Fibroblast of lung (primary cell): ENCODE measurements around the gene DPP10. TPM values are rescaled to one million over a fixed set of nuclear protein-coding genes. Genes with fewer than 3 reads are reported as not detected.

Experiments used
- DNase-seq, 2 donors: peaks; one replicate each; pipeline versions ENCODE4 v3.0.0 to v3.0.0-alpha.2; 2010; ENCODE audit warnings: low read depth in 2 of 2
- H2AFZ ChIP-seq: 2 replicates; pipeline ENCODE4 v1.5.1; 2012; ENCODE audit warnings: low read length, control low read depth, inconsistent platforms
- H3K27ac ChIP-seq: 2 replicates; pipeline ENCODE4 v1.5.1; 2011; ENCODE audit warnings: low read length, control low read depth; ENCODE audit not compliant: insufficient read depth
- H3K27me3 ChIP-seq: 2 replicates; pipeline ENCODE4 v1.5.1; 2011; ENCODE audit warnings: mild to moderate bottlenecking, low read length; ENCODE audit not compliant: control insufficient read depth, insufficient read depth
- H3K36me3 ChIP-seq: 2 replicates; pipeline ENCODE4 v1.5.1; 2011; ENCODE audit warnings: low read length; ENCODE audit not compliant: control insufficient read depth, insufficient read depth
- H3K4me1 ChIP-seq: 2 replicates; pipeline ENCODE4 v1.5.1; 2011; ENCODE audit warnings: low read length; ENCODE audit not compliant: control insufficient read depth, insufficient read depth; ENCODE audit errors: extremely low read depth
- H3K4me2 ChIP-seq: 2 replicates; pipeline ENCODE4 v1.5.1; 2011; ENCODE audit warnings: low read length, control low read depth; ENCODE audit not compliant: insufficient read depth; ENCODE audit errors: extremely low read depth
- H3K4me3 ChIP-seq, 4 experiments: fragments of 200-600 bp in 1 of 4; sonication (generic) in 1 of 4; replicated peaks in 1 of 4; 2 replicates each; pipeline ENCODE4 v1.5.1; 2011 to 2016; ENCODE audit warnings: low read length in 4 of 4, low read depth in 3 of 4, mild to moderate bottlenecking in 3 of 4, control low read depth in 2 of 4, inconsistent platforms in 1 of 4, mixed read lengths in 1 of 4; ENCODE audit not compliant: insufficient read depth in 1 of 4; ENCODE audit errors: control extremely low read depth in 1 of 4
- H3K79me2 ChIP-seq: 2 replicates; pipeline ENCODE4 v1.5.1; 2012; ENCODE audit warnings: mild to moderate bottlenecking, low read length, inconsistent platforms; ENCODE audit not compliant: control insufficient read depth, insufficient read depth
- H3K9ac ChIP-seq: 2 replicates; pipeline ENCODE4 v1.5.1; 2011; ENCODE audit warnings: mild to moderate bottlenecking, low read length, control low read depth; ENCODE audit not compliant: insufficient read depth
- H3K9me3 ChIP-seq: 2 replicates; pipeline ENCODE4 v1.5.1; 2012; ENCODE audit warnings: low read depth, low read length; ENCODE audit not compliant: control insufficient read depth, insufficient read depth
- H4K20me1 ChIP-seq: 2 replicates; pipeline ENCODE4 v1.5.1; 2011; ENCODE audit warnings: low read length; ENCODE audit not compliant: control insufficient read depth, insufficient read depth; ENCODE audit errors: extremely low read depth
- EZH2 ChIP-seq: IDR thresholded peaks from 2 replicates; pipeline ENCODE4 v1.5.1; 2012; ENCODE audit warnings: low read length, control low read depth, mild to moderate bottlenecking; ENCODE audit errors: missing control alignments
- polyA plus RNA-seq, 2 donors: library from polyadenylated mRNA; depleted of rRNA in 1 of 2; stranded (reverse) in 1 of 2; unstranded in 1 of 2; fragments of >200 nt; gene quantifications; 2 replicates each; pipeline ENCODE4 v1.2.1, GENCODE V29; 2011 to 2012; ENCODE audit warnings: missing spikeins in 1 of 2
- total RNA-seq: library from RNA; depleted of rRNA; stranded (reverse); fragments of >200 nt; gene quantifications from 2 replicates; pipeline ENCODE4 v1.2.1, GENCODE V29; 2014
- TF ChIP-seq, protein P1 (sequence below), 2 donors: IDR thresholded peaks in 1 of 2; conservative IDR thresholded peaks in 1 of 2; 1 replicate in 1 of 2; 2 replicates in 1 of 2; pipeline ENCODE4 v1.5.1; 2011 to 2012; ENCODE audit warnings: low read length in 2 of 2, control low read depth in 1 of 2, inconsistent platforms in 1 of 2, low read depth in 1 of 2, mild to moderate bottlenecking in 1 of 2

Gene DPP10
- total and polyA plus RNA-seq, 2 donors (not counting 1 experiment from before 2014, with no cell fraction given), result not detected

DNA sequence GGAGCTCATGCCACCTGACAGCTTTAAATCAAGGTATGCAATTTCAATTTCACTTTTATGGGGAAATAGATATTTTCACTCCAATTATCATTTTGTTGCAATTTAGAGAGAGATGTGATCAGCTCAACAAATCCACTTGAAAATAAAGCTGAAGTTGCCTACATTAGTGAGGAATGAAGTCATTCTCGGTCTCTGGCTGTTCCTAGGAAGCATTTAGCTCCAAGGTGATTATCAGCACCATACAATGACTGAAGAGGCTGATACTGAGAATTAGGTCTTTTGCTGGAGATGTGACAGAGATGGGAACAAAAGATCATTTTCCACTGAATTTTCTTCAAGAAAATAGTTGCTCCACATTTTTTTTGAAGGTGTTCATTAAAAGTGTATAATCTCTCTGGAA is 1303.7 kb downstream of the DPP10 start:
- DNase-seq, result no peak
- Histone ChIP-seq H4K20me1 (no peaks in the 10 kb centered on the region), H3K27me3 (no peaks in the 10 kb centered on the region), H3K9ac (no peak overlapping the region), H3K36me3 (no peaks in the 10 kb centered on the region), H3K27ac (no peak overlapping the region), H3K4me1 (no peaks in the 10 kb centered on the region), H2AFZ (no peak overlapping the region), H3K79me2 (no peaks in the 10 kb centered on the region), H3K9me3 (no peaks in the 10 kb centered on the region), H3K4me2 (no peak overlapping the region), H3K4me3 (no peak overlapping the region)
- TF ChIP-seq, protein P1, sequence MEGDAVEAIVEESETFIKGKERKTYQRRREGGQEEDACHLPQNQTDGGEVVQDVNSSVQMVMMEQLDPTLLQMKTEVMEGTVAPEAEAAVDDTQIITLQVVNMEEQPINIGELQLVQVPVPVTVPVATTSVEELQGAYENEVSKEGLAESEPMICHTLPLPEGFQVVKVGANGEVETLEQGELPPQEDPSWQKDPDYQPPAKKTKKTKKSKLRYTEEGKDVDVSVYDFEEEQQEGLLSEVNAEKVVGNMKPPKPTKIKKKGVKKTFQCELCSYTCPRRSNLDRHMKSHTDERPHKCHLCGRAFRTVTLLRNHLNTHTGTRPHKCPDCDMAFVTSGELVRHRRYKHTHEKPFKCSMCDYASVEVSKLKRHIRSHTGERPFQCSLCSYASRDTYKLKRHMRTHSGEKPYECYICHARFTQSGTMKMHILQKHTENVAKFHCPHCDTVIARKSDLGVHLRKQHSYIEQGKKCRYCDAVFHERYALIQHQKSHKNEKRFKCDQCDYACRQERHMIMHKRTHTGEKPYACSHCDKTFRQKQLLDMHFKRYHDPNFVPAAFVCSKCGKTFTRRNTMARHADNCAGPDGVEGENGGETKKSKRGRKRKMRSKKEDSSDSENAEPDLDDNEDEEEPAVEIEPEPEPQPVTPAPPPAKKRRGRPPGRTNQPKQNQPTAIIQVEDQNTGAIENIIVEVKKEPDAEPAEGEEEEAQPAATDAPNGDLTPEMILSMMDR (conservative IDR thresholded peaks at IDR 0.05 in 1 of 2, IDR thresholded peaks at IDR 0.05 in 1 of 2; ENCODE audit: low read depth in 1 of 2, low read length in 2 of 2), result no peak
- TF ChIP-seq EZH2, result no peak

DNA sequence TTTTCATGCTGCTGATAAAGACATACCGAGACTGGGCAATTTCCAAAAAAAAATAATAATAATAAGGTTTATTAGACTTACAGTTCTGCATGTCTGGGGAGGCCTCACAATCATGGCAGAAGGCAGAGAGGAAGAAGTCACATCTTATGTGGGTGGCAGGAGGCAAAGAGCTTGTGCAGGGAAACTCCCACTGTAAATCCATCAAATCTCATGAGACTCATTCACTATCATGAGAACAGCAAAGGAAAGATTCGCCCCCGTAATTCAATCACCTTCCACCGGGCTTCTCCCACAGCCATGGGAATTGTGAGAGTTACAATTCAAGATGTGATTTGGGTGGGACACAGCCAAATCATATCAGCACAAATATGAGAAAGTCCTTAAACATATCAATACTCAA is 1314.8 kb downstream of the DPP10 start:
- Histone ChIP-seq H3K4me1 (no peaks in the 10 kb centered on the region), H3K27me3 (no peaks in the 10 kb centered on the region), H4K20me1 (no peaks in the 10 kb centered on the region), H3K27ac (no peak overlapping the region), H3K4me3 (no peak overlapping the region), H3K36me3 (no peaks in the 10 kb centered on the region), H3K79me2 (no peaks in the 10 kb centered on the region), H3K9ac (no peak overlapping the region), H3K4me2 (no peak overlapping the region), H3K9me3 (no peaks in the 10 kb centered on the region), H2AFZ (no peak overlapping the region)
- TF ChIP-seq, protein P1 (conservative IDR thresholded peaks at IDR 0.05 in 1 of 2, IDR thresholded peaks at IDR 0.05 in 1 of 2; ENCODE audit: low read depth in 1 of 2, low read length in 2 of 2), result no peak
- no peak for TF ChIP-seq EZH2
- no peak for DNase-seq

DNA sequence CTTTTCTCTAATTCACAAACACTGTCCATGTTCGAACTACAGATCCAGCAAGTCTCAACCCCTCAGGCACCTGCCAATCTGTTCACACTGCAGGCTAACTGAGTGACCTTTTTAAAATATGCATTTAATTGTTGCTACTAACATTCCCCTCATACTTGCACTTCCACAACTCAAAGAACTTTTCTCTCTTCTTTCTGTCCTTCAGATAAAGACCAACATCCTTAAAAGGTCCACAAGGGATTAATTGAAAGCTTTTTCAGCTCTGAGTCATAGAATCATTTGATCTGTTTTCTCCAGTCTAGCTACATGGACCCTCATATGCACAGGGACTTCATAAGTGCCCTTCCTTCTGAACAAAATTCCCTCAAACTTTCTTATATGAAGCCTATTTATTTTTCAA is 1321.2 kb downstream of the DPP10 start:
- no peaks in the 10 kb centered on the region for H3K4me1 ChIP-seq
- H3K79me2 ChIP-seq, result no peaks in the 10 kb centered on the region
- no peaks in the 10 kb centered on the region for H4K20me1 ChIP-seq
- no peak overlapping the region for H3K9ac ChIP-seq
- H3K4me3 ChIP-seq, result no peak overlapping the region
- no peak overlapping the region for H3K27ac ChIP-seq
- H3K4me2 ChIP-seq, result no peak overlapping the region
- no peaks in the 10 kb centered on the region for H3K36me3 ChIP-seq
- no peaks in the 10 kb centered on the region for H3K9me3 ChIP-seq
- no peak for DNase-seq
- TF ChIP-seq, protein P1 (conservative IDR thresholded peaks at IDR 0.05 in 1 of 2, IDR thresholded peaks at IDR 0.05 in 1 of 2; ENCODE audit: low read depth in 1 of 2, low read length in 2 of 2), result no peak
- TF ChIP-seq EZH2, result no peak
- H3K27me3 ChIP-seq, result no peaks in the 10 kb centered on the region
- no peak overlapping the region for H2AFZ ChIP-seq
